ENCODE data around the gene RASSF7. TPM values are rescaled to one million over a fixed set of nuclear protein-coding genes. Genes with fewer than 3 reads are reported as not detected.

RASSF7 gene
- total and polyA plus RNA-seq, 2 of the 8 experiments (the other 6 are each of a cell fraction or from before 2014, with no cell fraction given) = 22.3 to 43.9 TPM

DNA sequence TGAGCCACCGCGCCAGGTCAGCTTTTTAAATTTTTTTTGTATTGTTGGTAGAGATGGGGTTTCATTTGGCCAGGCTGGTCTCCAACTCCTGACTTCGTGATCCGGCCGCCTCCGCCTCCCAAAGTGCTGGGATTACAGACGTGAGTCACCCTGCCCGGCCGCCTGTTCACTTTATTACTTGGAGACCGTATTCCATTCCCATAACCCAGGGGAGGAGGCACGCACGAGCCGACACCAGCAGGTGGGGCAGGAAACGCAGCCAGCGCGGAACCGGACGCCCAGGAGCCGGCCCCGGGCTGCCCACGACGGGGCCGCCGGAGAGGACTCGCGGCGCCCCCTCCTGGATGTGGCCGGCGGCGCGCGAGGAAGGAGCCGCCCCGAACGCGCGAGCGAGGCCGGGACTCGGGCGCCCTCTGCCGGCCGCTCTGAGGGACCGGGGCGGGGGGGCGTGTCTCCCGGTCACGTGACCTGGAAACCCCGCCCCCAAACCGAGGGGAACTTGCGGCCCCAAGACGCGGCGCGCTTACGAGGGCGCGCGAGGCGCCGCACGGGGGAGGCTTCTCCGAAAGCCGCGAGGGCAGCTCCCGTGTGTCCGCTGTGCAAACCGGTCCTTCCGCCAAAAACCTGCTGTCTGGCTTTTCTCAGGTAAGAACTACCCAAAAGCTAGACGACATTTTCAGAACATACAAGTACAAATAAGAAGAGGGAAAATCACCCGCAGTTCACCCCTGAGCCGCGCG is 42.1 kb upstream of the RASSF7 start (continued):
- TF ChIP-seq E2F6 (IDR thresholded peaks at IDR 0.05) (peak; percentile 97), YY1 (IDR thresholded peaks at IDR 0.05; ENCODE audit: low read depth, low read length) (0 out of 2 replicates have a peak, but pooled peaks have one; percentile 62), SAP30 (IDR thresholded peaks at IDR 0.05; ENCODE audit: insufficient read depth, insufficient replicate concordance, low read length) (no peak), SIN3A (conservative IDR thresholded peaks at IDR 0.05 in 1 of 2, IDR thresholded peaks at IDR 0.05 in 1 of 2; ENCODE audit: low read depth in 1 of 2, low read length in 2 of 2) (peak in 1 of 2 experiments; percentile 37; a peak in 1 of 4 replicates), SP4 (IDR thresholded peaks at IDR 0.05; ENCODE audit: low read length) (no peak), CTCF (IDR thresholded peaks at IDR 0.05; ENCODE audit: control extremely low read depth in 1 of 3, insufficient read depth in 1 of 3, low read depth in 1 of 3, low read length in 3 of 3) (peak; percentile 82 to 100 (median 94)), KDM4A (IDR thresholded peaks at IDR 0.05; ENCODE audit: low read depth, low read length, severe bottlenecking) (peak; percentile 52), MAFK (IDR thresholded peaks at IDR 0.05; ENCODE audit: low read depth, low read length) (no peak), SP2 (IDR thresholded peaks at IDR 0.05; ENCODE audit: low read length) (no peak), ASH2L (IDR thresholded peaks at IDR 0.05; ENCODE audit: low read length) (peak; percentile 42), BRCA1 (IDR thresholded peaks at IDR 0.05; ENCODE audit: low read depth, low read length) (no peak), CTBP2 (IDR thresholded peaks at IDR 0.05; ENCODE audit: borderline replicate concordance, insufficient read depth, insufficient read length, low read length) (no peak), TCF12 (IDR thresholded peaks at IDR 0.05; ENCODE audit: low read depth, low read length) (peak; percentile 68; the same call in 1 of the 2 replicates), TAF7 (optimal IDR thresholded peaks at IDR 0.05; ENCODE audit: borderline replicate concordance, low read depth, low read length) (peak; percentile 98), RFX5 (IDR thresholded peaks at IDR 0.05; ENCODE audit: borderline replicate concordance, low read depth, low read length) (no peak), EP300 (IDR thresholded peaks at IDR 0.05; ENCODE audit: borderline replicate concordance in 1 of 2, low read depth in 2 of 2, low read length in 2 of 2) (0 out of 3 replicates have a peak, but pooled peaks of 1 of the 2 experiments have one; percentile 69), CBX8 (IDR thresholded peaks at IDR 0.05; ENCODE audit: borderline replicate concordance, low read depth, low read length) (no peak)
- TF ChIP-seq, protein P1, sequence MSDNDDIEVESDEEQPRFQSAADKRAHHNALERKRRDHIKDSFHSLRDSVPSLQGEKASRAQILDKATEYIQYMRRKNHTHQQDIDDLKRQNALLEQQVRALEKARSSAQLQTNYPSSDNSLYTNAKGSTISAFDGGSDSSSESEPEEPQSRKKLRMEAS (IDR thresholded peaks at IDR 0.05) = peak; percentile 93
